OCI-LY3 (cell line): ENCODE data around the gene SLC51A.

Experiments
- CTCF ChIP-seq: fragments of 200-600, 300-600 bp; sonication (generic); IDR thresholded peaks from 2 replicates; pipeline ENCODE4 v1.5.1; 2014; ENCODE audit warnings: antibody characterized with exemption, low read length, low read depth
- EZH2phosphoT487 ChIP-seq: fragments of 200-600 bp; shearing (Covaris generic); IDR thresholded peaks from 2 replicates; pipeline ENCODE4 v1.6.1; 2018; ENCODE audit warnings: antibody characterized with exemption, mixed run types, low read depth

GRCh38 chr3:196270499-196270898 is 54.2 kb downstream of the SLC51A start:
- TF ChIP-seq CTCF: no peak
- TF ChIP-seq EZH2phosphoT487: no peak
